HG03097 (cell line): Measurements from ENCODE around the gene BMPR1A.
"Not testable (repeated sequence)": the region's sequence is repeated elsewhere in the genome, so short reads cannot be mapped to it uniquely, and the experiment has no call there.

Experiments
- ATAC-seq: cut with Tn5 transposase; IDR thresholded peaks from one replicate; pipeline ENCODE4 v1.9.1; 2021; ENCODE audit not compliant: unreplicated experiment, low FRiP score

The BMPR1A gene

DNA sequence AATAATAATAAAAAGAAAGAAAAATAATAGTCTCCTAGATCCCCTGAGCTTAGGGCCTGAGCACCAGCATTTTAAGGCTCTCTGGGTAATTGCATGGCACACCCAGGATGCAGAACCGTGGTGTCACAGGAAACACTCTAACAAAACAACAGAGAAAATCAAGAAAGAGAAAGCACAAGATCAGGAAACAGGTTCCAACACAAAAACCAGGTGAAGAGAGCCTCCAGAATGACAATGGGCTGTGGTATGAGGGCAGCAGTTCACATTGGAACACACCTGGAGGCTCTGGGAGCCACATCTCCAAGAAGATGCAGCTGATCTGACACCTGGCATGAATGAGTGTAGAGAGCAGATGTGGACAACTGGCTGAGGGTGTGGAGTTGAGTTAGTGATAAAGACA, 193.9 kb downstream of the BMPR1A start:
- ATAC-seq: no peak

- ATAC-seq: no peak
Measured at GRCh38 chr10:86951184-86951761, 194.9 kb downstream of the BMPR1A start.

DNA sequence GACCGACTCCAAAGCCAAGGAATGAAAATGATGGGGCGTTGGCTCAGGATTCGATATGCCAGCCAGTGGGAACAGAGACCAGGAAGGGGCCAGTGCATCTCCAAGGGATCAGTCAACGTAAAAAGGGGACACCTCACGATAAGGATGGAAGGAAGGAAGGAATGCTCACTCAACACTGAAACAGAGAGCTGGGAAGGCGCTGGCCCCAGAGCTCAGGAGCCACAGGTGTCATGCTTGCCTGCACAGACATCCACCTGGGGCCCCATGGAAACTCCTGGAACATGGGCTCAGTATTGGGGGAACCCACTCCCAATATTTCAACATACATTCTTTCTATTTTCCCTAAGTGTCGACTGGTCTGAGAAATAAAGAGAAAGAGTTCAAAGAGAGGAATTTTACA, 195.7 kb downstream of the BMPR1A start:
- ATAC-seq: no peak

DNA sequence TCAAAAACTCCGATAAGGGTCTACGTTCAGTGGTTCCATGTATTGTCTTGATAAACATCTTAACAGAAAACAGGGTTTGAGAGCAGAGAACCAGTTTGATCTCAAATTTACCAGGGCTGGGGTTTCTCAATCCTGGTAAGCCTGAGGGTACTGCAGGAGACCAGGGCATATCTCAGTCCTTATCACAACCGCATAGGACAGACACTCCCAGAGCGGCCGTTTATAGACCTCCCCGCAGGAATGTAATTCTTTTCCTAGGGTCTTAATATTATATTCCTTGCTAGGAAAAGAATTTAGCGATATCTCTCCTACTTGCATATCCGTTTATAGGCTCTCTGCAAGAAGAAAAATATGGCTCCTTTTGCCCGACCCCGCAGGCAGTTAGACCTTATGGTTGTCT, 196.3 kb downstream of the BMPR1A start:
- not testable (repeated sequence) for ATAC-seq

DNA sequence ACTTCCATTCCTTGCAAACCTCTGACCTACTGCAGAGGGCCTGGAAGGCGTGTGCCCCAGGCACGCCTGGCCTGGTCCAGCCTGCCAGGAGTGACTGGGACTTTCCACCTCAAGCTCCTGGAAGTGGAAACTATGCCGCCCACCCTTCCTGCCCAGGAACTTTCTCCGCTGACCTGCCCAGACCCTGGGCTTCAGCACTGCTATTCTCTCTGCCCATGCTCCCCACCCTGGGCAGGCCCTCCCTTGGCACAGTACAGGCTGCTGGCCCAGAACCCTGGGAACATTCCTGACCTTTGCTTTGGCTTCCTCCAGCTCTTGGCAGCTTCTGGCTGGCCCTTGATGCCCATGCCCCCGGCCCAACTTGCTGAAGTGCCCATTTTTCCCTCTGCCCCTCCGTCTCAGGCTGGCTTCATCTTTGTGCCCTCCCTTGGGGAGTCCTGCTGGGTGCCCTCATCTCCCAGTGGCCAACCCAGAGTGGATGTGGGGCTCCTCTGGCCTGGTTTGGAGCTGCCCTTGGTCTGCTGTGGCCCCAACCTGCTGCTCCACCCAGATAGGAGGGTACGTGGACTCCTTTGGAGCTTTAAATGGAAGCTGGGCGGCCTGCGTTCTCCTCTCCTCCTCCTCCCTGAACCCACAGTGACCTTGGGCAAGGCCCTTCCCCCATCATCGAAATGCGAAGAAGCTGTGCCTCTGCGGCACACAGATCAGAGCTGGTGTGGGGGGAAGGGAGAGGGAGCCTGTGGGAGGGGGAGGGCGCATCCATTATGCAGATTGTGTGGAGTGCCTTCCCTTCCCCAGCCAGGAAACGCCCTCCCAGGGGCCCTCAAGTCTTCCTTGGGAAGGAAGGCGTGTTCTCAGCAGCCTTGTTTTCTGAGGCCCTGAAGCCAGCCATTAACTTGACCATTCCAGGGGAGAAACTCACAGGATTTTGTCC, 197.6 kb downstream of the BMPR1A start:
- ATAC-seq: no peak

DNA sequence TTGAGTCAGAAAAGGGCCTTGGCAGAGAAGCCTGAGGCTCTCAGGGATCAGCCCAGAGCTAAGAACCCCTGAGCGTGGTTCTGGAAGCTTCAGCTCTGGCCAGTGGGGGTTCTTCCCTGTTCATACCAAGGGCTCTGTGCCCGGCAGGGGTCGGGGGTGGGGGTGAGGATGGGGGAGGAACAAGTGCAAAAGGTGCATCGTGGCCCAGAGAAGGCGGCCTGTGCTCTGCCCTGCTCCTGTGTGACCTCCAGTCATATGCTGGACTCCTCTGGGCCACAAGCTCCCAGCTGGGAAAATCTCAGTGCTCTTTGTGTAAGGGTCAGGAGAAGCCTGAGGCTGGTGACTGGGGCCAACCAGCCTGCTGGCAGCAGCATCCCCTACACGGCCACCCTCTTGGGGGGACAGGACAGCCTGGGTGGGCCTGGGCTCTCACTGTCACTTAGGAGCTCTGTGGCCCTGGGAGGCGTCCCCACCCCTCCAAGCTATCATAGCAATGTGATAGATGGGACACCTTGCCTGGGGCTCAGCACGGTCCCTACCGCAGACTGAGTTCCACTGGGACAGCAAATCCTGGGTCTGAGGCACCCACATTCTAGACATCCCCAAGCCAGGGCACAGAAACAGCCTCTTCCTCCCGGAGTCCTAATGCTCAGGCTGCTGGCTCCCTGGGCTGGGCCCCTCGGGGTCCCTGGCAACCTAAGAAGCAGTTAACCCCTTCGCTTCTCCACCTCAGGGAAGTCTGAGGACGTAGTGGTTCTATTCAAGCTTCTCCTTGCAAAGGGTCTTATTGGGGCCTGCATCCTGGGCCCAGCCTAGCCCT, 198.5 kb downstream of the BMPR1A start:
- ATAC-seq: no peak

DNA sequence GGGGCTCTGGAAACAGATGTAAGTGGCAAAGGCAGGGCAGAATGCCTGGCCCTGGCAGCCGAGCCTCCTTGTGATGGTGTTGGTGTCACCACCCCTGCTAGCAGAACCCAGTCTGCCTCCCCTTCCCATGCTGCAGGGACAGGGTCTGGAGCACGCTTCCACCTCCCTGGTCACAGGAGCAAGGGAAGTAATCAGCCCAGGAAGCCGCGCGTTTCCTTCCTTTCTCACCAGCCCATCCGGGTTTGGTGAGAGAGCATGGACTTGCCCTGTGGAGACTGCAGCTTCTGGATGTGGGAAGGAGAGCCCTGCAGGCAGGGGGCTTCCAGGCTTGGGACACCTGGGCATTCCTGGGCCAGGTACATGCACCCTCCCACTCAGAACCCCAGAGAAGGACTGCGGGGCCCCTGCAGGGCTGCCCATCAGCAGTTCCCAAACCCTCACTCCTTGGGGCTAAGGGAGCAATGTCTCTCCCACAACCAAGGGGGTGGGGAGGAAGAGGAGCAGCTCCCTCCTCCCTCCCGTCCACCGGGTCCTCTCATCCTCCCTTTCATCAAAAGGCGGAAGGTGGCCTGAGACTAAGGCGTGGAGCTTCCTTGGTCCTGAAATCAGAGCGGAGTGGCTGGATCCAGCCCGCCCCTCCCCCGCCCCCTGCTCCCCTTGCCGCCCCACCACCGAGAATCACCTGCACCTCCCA, 199.2 kb downstream of the BMPR1A start:
- ATAC-seq: no peak

- no peak for ATAC-seq
Measured at GRCh38 chr10:86956195-86956847, 199.9 kb downstream of the BMPR1A start.

- ATAC-seq: no peak
Measured at GRCh38 chr10:86956848-86957448, 200.5 kb downstream of the BMPR1A start.

- no peak for ATAC-seq
Measured at GRCh38 chr10:86957471-86958115, 201.2 kb downstream of the BMPR1A start, which contains the start of gene MMRN2. Gene MMRN2, minus strand, starts transcription at chr10:86957615. Its CDS starts 74 bp downstream, at chr10:86957541.

GRCh38 chr10:86958116-86958900, 201.9 kb downstream of the BMPR1A start, which contains the start of gene SNCG:
Gene SNCG, plus strand, starts transcription at chr10:86958599. Its CDS starts 99 bp downstream, at chr10:86958698.
- no peak for ATAC-seq

DNA sequence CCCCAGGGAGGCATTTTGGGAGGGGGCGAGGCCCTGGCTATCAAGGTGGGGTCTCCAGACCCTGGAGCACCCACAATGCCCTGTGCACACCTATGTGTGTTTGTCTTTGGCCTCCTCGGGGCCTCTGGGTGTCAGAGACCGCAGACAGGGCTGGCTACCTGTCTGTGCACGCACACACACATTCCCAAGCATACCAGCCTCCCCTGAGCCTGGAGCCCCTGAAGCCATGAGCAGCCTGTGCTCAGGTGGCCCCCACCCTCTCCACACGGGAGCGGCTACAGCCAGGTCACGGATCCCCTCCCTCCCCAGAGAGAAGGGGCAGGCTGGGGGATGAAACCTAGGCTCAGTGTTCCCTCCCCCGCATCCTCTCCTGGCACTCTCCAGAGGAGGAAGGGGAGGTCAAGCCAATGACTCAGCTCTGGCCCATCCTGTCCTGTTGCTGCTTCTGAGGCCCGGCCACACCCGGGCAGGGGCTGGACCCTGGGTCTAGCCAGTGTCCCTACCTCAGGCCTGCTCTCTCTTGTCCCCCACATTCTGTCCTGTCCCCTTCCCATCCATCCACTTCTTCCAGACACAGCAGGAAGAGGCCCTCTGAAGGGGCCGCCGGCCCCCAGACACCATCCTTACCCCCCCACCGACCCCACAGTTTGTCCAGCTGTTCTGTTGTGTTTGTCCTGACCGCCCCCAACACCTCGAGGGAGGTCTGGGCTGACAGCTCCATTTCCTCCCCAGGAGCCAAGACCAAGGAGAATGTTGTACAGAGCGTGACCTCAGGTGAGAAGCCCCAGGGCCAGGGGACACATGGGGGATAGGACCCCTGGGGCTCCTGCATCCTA, 202.7 kb downstream of the BMPR1A start:
- ATAC-seq: no peak

GRCh38 chr10:86959737-86960002, 203.3 kb downstream of the BMPR1A start:
- no peak for ATAC-seq

DNA sequence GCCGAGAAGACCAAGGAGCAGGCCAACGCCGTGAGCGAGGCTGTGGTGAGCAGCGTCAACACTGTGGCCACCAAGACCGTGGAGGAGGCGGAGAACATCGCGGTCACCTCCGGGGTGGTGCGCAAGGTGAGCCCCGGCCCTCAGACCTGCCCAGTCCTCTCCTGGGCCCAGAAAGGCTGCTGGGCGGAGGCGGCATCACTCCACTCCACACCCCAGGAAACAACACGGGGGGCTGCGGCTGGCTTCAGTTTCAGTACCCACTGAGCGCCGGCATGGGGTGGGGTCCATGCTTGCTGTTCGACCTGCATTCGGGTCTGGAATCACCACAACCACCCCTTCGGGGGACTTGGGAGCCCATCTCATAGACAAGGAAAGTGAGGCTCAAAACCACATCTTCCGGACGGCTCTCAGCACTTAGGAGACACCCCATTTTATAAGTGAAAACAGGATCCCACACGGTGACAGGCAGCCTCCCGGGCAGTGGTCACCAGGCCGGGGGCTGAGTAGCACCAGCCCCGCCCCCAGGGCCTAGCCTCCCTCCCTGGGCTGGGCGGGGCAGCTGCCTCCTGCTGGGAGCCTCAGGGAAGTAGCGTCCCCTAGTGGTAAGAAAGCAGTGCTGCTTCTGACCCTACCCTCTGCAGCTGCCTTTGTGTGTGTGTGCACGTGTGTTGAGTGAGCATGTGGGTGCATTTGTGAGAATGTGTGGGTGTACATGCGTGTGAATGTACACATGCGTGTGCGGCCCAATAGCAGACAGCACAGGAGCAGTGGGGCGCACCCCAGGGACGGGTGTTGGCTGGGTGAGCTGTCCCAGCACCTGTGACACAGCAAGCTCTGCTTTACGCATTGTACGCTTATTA, 203.8 kb downstream of the BMPR1A start:
- ATAC-seq: peak; percentile 48

DNA sequence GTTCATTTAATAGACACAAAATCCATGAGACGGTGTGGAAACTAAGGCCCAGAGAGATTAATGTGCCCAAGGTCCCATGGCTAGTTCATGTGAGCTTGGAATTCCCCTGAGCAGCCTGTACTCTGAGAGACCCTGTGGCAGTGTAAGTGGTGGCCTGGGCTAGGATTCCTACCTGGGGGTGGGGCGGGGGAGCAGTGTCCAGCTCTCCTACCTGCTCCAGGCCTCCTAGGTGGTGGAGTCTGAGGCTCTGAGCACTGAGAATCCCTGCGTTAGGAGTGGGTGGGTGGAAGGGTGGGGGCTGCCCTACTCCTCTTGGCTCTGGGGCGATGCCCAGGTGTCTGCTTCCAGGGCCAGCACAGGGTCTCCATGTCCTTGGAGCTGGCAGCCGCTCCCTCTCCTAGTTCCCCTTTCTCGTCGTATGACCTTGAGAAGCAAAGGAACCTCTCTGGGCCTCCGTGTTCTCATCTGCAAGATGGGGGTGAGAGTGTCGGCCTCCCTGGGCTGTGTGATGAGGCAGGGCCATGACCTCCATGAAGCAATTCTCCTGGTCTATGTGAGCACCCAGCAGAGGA, 204.5 kb downstream of the BMPR1A start:
- ATAC-seq: no peak

GRCh38 chr10:86961481-86962091, 205.2 kb downstream of the BMPR1A start:
- ATAC-seq: no peak
